Activated CD4-positive, alpha-beta T cell treated with anti-CD3 and anti-CD28 coated beads, Interleukin-2, amount 50 U/mL, for 4 hours (primary cell): ENCODE results near the gene FAM20C.
A peak's percentile ranks its signal among the peaks of the same experiment; 100 is the strongest.

Experiments
- DNase-seq, 2 experiments: peaks; one replicate each; pipeline ENCODE4 v3.0.0-alpha.2; 2020

Gene FAM20C

DNA sequence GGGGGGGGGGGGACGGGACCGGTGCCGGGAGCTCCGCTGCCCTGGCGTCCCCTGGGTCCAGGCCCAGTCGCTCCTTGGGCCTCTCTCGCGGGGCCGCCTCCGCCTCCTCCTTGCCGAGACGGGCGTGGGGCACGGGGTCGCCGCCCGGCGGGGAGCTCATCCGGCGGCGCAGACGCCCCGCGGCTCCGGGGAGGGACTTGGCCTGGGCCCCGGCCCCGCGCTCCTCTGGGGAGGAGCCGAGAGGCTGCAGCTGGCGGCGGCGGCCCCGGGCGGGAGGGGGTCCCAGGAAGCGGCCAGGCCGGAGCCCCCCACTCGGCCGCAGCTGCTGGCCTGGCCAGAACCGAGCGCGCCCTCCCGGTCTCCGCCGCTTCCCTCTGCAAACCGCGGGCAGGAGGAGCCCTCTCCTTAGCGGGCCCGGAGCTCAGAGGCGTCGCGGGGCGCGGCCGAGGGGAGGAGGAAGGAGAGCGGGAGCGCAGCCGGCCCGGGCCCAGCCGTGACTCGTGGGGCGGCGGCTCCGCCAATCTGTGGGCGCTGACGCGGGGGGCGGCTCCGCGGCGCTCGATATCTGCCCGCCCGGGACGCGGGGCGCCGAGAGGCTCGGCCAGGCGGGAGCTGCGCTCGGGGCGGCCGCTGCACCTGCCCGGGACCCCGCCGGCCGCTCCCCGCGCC is at the start of gene FAM20C:
FAM20C (plus strand) TSS at position 591 of the 669 bp plus-strand sequence. CDS start 629 bp downstream, outside the sequence.
- peak; percentile 5 to 6 for DNase-seq

DNA sequence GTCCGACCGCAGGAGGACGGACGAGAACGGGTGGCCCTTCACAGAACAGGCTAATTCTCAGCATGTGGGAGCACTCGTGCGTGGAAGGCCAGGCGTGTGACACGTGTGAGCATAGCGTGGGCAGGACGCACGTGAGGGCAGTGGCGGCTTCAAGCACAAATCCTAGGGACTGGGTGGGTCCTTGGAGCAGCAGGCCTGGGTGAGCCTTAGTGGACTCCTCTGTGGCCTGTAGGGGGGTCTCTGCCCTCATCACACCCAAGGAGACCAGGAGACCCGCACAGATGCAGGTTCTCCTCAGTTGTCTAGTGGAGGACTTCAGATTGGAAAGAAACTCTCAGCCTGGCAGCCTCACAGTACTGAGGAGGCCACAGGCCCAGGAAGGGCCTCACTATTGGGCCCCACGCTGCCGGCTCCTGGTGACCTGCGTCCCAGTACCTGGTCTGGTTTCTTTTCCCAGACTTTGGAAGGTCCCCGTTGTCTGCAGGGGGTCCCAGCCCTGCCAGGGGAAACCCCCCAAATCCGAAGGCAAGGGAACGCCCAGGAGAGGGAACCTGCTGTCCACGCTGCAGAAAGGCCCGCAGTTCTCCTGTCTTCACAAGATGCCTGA is 49.1 kb upstream of the FAM20C start:
- no peak for DNase-seq

DNA sequence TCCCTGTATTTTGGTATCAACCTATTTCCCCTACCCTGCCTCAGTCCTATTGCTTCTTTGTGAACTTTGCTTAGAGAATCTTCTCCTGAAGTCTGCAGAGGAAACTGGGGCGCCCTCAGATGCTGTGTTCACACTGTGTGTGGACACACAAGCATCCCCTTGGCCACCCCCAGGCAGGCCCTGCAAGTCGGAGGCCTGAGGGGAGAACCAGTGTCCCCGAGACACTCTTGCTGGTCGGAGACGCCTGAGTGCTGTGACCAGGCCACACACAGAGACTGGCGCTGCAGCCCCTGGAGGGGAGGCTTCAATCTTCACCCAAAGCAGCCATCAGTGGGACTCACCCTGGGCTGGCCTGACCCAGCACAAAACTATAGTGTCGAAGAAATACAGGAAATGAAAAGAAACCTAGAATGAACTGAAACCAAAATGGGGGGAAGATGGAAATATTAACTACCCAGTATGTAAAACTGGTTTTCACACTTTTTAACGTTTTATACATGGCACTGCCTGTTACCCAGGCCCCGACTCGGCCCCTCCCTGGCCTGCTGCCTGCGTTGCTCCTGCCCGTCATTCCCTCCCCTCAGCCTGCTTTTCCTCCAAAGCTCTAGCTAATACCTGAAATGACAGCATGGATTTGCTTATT is 48.4 kb upstream of the FAM20C start:
- DNase-seq, result no peak

DNA sequence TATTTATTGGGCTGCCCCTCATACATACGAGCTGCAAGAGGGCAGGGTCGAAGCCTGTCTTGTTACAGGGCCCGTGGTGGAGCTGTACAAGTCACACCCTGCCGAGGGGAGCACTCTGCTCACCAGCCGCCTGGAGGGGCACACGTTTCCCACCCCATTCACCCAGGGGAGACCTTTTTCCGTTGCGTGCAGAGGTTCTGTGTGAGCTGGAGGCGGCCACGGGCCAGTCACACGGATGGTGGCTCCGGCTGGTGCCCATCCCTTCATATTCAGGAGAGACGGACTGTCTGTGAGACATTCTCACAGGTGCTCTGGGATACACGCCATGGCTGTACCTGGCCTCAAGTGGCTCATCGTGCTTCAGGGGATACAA is 47.9 kb upstream of the FAM20C start:
- no peak for DNase-seq

DNA sequence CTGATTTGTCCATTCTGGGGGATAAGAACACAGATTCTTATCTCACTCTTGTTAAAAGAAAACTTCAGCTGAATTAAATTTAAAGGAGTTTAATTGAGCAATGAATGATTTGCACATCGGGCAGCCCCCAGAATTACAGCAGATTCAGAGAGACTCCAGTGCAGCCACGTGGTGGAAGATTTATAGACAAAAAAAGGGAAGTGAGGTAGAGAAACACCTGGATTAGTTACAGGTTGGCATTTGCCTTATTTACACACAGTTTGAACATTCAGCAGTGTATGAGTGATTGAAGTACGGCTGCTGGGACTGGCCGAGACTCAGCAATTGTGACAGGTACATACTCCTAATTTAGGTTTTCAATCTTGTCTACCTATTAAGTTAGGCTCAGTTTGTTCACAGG is 46.5 kb upstream of the FAM20C start:
- no peak for DNase-seq

DNA sequence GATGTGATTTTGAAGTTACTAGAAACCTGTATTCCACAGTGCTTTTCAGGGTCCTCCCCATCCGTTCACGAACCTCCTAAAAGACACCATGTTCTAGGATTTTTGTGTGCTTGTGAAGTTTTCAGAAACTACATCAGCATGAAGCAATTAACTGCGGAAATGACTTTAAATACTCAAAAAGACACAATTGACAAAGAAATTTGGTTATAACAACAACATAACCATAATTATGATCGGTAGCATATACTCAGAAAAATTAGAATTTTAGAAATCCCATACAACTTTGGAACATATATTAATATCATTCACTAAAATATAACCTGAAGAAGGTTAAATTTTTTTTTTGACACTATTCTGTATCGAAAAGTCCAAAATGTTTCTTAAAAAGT is 43.8 kb upstream of the FAM20C start:
- DNase-seq, result no peak

DNA sequence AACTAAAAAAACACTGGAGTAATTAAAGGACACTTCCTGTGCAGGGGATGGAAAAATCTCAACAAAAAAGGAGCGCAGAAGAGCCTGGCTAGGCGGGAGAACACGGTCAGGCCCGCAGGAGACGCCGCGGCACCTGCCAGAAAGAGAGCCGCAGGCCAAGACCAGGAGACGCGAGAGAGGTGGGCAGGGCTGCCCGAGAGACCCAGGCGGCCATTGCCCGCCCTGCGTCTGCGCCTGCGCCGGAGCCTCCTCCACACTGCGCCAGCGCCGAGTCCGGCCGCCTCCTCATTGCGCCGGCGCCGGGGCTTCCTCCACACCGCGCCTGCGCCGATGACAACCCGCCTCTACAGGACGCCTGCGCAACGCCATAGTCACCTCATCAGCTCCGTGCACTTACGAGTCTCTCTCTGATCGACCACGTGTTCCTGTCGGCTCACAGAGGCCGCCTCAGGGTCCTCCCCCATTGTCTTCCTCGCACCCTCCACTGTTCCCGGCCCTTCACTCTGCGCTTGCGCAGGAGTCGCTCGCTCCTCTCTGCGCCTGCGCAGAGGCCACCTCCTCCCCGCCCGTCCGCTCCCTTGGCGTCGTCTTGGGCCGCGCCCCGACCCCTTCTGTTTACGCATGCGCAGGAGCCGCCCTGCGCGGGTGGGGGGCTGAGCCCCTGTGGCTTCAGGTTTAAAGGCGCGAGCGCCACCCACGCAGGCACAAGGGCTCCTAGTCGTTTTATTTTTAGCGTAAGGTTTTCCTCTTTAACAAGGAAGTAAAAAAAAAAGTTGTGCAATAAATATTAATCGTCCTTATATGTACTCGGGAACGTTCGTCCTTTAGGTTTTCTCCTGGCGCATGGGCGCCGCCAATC is 43.2 kb upstream of the FAM20C start:
- peak; percentile 96 to 97 for DNase-seq

DNA sequence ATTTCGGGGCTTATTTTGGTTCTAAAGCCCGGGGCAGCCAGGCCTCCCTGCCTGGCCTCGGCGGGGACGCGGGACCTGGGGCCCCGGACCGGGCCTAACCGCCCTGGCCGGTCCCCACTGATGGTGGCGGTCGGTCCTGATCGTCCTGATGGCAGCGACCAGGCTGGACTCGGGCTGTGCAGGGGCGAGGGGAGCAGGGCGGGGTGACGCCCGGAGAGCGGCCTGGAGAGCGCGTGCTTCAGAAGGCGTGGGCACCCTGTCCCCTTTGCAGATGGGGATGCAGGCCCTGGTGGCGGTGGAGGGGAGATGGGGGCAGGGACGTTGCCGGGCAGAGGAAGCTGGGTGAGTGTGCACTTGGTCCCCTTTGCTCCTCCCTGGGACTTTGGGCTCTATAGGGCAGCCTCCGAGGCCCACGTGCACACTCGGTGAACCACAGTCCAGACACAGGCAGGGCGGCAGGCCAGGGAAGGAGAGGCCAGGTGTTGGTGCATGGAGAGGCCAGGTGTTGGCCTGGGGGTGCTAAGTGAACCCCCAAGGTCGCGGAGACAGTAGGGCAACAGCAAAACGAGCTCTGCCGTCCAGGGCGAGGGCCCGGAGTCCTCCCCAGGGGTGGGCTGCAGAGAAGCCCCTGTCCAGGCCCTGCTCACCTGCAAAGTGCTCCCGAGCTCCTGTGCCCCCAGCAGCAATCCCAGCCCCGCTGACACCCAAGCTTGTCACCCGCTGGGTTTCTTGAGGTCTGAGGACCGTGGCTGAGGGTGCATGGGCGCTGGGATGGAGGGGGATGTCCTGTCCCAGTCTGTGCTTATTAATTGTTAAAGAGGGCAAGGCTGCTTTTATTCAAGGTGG is 42.4 kb upstream of the FAM20C start:
- DNase-seq, result peak; percentile 7 to 18

DNA sequence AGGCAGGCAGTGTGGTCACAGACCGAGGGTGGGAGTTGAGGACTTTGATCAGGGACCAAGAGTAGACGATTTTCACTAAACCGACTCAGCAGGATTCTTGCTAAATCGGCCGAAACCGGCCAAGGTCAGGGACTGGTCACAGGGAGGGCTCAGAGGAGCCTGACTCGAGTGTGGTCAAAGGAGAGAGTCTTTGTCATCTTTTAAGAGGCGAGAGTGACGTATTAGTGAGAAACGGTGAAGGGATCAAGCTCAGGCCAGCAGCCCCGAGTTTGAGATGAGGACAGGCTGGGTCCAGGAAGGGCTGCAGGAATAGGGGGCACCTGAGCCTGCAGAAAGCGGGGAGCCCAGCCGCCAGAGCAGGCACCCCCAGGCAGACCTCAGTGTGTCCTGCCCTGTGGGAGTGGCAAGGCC is 41.6 kb upstream of the FAM20C start:
- DNase-seq, result no peak

DNA sequence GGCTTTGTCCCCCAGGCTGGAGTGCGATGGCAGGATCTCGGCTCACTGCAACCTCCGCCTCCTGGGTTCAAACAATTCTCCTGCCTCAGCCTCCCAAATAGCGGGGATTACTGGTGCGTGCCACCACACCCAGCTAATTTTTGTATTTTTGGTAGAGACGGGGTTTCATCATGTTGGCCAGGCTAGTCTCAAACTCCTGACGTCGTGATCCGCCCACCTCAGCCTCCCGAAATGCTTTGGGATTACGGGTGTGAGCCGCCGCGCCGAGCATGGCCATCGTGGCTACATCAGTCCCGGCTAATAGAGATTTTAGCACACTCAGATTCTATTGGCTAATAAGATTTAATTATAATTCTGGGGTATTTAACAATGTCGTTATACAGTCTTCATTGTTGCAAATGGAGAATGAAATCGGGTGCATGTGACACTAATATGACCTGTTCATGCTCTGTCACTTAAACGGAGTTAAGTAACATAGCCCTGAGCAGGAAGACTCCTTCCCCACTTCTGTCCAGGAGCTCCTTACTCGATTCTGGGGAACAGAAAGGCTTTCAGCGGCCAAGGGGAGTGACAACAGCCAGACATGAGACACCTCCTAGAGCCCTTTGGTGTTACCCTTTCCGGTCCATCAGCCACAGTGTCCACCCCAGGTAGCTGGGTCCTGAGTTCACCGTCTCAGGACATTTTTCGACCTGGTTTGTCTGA is 40.9 kb upstream of the FAM20C start:
- no peak for DNase-seq

DNA sequence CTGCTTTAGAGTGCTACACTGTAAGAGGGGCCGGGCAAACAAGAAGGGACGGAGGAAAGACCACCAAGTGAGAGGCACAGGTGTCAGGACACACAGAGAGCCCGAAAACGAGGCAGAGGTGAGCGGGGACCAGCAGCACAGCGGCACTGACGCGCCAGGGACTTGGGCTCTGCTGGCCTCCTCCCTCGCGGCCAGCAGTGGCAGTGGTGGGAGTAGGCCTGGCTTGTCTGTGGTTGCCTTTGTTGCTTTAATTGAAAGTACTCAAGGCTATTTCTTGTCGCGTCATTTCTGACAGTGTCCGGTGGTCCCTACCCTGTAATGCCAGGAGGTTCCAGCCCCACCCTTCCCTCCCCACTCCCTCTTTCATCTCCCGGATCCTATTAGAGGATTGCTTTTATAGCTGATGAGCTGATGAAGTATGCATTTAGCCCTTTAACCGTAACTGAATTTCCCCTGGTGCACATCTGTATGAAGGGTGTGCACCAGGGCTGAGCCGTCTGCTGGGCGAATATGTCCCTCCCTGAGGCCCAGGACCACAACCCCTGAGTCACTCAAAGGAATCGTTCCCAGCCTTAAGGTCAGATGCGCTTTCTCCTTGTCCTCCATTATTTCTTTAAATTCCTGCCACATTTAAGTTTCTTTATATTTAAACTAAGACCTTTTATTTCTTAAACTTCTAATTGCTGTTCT is 39.5 kb upstream of the FAM20C start:
- no peak for DNase-seq

DNA sequence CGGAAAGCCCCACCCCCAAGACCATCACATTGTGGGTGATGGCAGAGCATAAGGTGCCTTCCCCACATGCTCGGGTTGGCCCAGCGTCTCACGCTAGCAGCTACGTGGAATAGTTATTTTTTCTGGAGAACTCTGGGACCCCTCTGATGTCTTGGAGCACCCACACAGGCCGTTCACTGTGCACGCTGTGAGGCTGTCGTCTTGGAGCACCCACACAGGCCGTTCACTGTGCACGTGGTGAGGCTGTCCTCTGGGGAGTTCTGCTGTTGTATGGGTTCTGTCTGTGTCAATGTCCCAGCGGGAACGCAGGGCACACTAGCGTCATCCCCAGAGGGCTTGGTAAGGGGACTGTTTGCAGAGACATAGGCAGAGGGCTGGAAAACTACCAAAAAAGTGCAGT is 38.8 kb upstream of the FAM20C start:
- no peak for DNase-seq

DNA sequence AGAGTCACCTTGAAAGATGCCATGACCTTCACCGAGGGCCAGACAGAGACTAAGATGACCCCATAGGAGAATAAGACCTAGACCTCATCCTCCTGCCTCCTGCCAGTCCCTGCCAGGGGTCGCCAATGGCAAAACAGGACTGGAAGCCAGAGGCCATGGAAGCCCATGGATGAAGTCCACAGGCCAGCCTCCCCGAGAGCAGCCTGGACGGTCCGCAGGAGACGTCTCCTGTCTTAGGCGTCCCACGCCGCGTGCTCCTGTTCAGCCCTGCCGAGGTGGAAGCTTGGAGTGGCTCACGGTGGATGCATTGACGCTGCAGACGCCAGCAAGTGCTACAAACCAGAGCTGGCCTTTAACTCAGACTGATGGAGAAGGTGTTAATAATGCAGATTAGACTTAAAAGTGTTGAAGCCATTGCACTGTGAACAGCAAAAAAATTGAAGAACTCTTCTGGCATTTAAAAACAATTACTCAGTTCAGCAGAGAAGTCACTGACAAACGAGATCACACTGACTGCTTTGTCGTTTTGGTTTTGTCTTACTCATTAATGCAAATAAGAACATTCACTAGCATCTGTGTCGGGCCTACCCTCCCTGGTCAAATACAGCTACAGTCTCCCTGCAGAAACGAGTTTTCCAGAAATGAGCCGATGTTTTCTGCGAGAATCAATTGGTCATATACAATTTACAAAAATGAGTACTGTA is 38.1 kb upstream of the FAM20C start:
- no peak for DNase-seq

DNA sequence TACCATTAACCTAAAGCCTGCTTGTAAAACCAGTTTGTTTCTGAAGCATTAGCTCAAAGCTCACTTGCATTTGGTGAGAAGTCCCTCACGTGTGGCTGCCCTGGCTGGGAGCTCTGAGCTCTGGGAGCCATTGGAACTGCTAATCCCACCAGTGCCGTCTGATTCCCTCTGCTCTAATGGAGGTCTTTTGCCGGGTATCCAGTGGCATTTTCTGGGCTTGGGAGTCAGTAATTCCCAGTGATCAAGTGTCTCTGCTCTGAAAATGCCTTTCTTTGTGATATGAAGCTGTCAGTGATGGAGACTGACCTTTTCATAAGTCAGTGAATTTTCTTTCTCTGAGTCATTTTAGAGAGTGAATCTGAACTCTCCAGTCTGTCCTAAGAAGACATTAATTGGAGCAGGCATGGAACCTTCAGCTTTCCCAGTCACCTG is 36.9 kb upstream of the FAM20C start:
- DNase-seq, result no peak

DNA sequence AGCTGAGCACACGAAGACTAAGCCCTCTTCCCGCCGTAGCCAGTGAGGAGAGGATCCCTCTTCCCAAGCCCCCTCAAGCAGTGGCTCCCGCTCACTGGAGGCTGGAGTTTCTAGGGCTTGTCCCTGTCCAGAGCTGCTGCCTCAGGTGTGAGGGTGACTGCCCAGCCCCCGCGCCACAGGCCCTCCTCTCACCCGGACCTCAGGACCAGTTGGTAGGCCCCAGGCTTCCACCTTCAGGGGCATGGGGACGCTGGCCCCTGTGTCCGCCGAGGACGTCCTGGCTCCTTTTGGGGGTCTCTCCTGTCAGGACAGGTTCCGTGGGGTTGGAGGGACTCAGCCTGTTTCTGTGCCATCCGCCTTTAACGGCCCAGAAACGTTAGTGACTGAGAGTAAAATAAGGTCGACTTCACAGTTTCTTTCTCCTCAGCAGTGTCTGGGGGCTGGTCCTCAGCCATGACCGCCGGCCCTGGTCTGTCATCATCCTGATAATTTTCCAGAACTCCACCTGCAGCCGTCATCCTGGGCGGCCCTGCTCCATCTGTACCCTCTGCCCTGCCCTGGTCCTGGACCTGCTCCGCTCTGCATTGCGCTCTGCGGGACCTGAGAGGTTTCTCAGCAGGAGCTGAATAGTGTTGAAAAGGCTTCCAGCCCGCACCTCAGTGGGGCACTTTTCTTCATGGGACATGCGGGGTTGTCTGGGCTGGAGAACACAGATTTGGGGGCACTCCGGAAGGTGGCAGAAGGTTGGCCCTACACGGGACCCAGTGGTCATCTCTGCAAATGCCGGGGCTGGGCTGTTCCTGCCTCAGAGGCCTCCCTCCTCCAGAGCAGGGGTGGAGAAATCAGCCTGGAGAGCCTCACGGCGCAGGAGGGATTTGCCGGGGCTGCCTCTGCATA is 36.0 kb upstream of the FAM20C start:
- DNase-seq, result no peak

DNA sequence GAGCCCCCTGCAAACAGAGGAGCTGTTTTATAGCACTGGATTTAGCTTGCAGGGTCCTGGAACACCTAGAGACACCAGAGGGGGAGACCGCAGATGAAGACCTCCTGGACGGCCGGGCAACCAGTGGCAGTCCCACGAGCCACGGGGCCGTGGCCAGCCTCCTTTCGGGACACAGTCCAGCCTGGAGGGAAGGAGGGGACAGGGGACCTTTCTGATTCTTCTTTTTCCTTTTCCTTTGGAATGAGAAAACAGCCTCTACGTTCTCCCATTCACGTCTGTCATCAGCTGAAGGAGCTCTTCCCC is 35.4 kb upstream of the FAM20C start:
- no peak for DNase-seq

DNA sequence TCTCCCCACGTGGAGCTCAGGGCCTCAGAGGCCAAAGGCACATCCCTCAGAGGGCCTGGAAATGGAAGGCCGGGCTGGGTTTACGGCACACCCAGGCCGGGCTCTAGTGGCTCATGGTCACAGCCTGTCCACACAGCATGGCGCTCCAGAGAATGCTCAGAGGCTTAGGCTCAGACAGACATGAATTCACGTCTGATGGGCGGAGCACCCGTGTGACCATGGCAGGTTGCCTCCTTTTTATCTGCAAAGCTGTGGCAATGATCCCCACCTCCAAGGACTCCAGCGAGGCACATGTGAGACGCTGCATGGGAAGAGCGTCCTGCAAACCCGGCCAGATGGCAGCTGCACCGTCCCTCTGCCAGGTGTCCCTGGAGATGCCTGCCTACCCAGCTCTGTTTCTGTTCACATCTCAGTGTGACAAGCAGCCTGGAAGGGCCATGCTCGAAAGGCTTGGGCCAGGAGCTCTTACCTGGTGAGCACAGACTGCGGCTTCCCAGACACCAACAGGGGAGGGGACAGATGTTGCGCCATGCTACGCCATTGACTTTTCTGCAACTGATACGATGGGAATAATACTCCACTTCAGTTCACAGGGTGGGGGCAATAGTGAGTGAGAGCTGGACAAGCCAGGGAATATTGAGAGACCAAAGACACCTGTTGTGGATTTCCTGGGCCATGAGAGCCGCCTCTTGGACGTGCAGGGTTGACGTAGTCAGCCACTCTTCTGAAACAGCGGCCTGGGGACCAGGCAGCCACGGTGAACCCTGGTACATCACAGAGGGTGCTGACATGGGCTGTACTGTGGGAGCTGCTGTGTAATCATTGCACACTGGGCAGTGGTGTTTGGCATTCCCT is 34.4 kb upstream of the FAM20C start:
- no peak for DNase-seq

DNA sequence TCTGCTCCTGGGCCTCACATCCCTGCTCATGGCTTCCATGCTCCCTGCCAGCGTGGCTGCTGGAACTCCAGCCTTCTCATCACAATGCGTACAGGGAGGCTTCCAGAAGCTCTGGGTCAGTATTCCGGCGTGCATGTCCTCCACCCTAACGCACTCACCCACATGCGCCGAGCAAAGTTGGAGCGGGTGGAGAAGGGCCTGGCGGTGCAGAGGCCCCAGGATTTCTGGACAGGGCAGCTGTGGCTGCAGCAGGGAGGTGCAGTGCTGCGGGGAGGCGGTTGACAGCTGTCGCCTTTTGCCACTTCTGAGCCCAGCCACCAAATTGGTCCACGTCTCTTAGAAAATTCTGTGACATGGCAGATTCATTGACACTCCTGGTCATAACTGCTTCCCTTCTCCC is 33.6 kb upstream of the FAM20C start:
- DNase-seq, result no peak
